Fibroblast of mammary gland (primary cell): ENCODE results near the gene LDLRAD4.

Source experiments
- DNase-seq: peaks from one replicate; pipeline ENCODE4 v3.0.0-alpha.2; 2010; ENCODE audit warnings: low read depth
- H3K4me3 ChIP-seq: 2 replicates; pipeline ENCODE4 v1.5.1; 2011; ENCODE audit warnings: low read depth, mild to moderate bottlenecking, low read length, moderate library complexity; ENCODE audit not compliant: control insufficient read depth
- CTCF ChIP-seq: conservative IDR thresholded peaks from 2 replicates; pipeline ENCODE4 v1.5.1; 2011; ENCODE audit warnings: low read depth, low read length, inconsistent platforms; ENCODE audit not compliant: control insufficient read depth, insufficient read depth

LDLRAD4 gene

GRCh38 chr18:13646633-13647032, 428.1 kb downstream of the LDLRAD4 start:
- H3K4me3 ChIP-seq: no peak overlapping the region
- no peak for DNase-seq
- TF ChIP-seq CTCF: no peak

- TF ChIP-seq CTCF: no peak
- H3K4me3 ChIP-seq: no peak overlapping the region
- no peak for DNase-seq
Measured at GRCh38 chr18:13647761-13648160, 429.2 kb downstream of the LDLRAD4 start.

- no peak for DNase-seq
- no peak overlapping the region for H3K4me3 ChIP-seq
- TF ChIP-seq CTCF: no peak
Measured at GRCh38 chr18:13649397-13650390, 431.1 kb downstream of the LDLRAD4 start.

- TF ChIP-seq CTCF: no peak
- no peak overlapping the region for H3K4me3 ChIP-seq
- no peak for DNase-seq
Measured at GRCh38 chr18:13653746-13654433, 435.3 kb downstream of the LDLRAD4 start.

GRCh38 chr18:13657974-13658373, 439.4 kb downstream of the LDLRAD4 start:
- H3K4me3 ChIP-seq: no peak overlapping the region
- TF ChIP-seq CTCF: no peak
- no peak for DNase-seq

- no peak for DNase-seq
- H3K4me3 ChIP-seq: no peak overlapping the region
- no peak for TF ChIP-seq CTCF
Measured at GRCh38 chr18:13658436-13659204, 440.1 kb downstream of the LDLRAD4 start.
